CD4-positive, alpha-beta T cell treated with Interferon alpha-2 for 1 hour (primary cell): Measurements from ENCODE around the gene TCEANC2.
"Not testable (repeated sequence)": the region's sequence is repeated elsewhere in the genome, so short reads cannot be mapped to it uniquely, and the experiment has no call there.

Experiments
- DNase-seq, 2 donors: peaks; one replicate each; pipeline ENCODE4 v3.0.0-alpha.2; 2020 to 2022

TCEANC2 gene

DNA sequence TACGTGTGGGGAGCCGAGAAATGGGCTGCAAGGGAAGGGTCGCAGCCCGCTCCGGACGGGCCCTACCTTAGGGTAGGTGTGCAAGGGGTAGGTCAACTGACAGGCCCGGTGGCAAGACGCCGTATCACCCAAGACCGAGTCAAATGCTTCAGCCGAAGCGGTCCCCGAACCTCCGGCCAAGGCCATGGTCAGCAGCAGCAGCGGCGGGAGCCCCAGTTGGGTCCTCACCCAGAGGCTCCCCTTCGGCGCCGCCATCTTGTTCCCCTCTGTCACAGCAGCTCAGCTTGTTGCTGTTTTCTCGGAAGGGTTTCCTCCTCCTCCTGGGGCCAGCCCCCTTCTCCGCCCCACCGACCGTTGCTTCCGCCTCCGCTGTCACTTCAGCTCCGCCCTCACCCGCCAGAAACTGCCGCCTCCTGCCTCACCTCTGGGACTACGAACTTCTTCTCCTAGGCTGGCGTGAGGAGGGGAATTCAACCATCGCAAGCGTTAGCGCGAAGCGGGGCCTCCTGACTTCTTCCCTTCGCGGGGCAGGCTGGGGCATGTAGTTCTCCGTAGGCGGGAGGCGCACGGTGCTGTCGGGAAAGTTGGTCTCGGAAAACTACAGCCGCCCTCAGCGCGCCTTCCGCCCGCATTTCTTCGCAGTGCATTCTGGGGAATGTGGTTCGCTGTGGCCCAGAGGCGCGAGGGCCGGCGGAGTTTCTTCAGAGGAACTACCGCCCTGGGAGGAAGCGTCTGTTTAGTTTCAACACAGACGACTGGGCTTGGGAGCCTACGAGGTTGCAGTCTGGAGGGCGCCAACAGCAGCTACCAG lies at the start of gene TCEANC2, which contains the start of gene TMEM59:
TCEANC2 (plus strand) TSS at position 675 of the 811 bp plus-strand sequence. CDS start 815 bp downstream, outside the sequence.
TMEM59 (minus strand) TSS at position 271 of the 811 bp plus-strand sequence; CDS start at position 255, 16 bp downstream.
- peak; percentile 98 for DNase-seq

DNA sequence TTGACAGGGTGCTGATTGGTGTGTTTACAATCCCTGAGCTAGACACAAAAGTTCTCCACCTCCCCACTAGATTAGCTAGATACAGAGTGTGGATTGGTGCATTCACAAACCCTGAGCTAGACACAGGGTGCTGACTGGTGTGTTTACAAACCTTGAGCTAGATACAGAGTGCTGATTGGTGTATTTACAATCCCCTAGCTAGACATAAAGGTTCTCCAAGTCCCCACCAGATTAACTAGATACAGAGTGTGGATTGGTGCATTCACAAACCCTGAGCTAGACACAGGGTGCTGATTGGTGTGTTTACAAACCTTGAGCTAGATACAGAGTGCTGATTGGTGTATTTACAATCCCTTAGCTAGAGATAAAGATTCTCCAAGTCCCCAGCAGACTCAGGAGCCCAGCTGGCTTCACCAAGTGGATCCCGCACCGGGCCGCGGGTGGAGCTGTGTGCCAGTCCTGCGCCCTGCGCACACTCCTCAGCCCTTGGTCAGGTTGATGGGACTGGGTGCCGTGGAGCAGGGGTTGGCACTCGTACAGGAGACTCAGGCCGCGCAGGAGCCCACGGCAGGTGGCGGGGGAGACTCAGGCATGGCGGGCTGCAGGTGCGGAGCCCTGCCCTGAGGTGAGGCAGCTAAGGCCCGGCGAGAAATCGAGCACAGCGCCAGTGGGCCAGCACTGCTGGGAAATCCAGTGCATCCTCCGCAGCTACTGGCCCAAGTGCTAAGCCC lies 49.5 kb upstream of the TCEANC2 start:
- DNase-seq = not testable (repeated sequence)

DNA sequence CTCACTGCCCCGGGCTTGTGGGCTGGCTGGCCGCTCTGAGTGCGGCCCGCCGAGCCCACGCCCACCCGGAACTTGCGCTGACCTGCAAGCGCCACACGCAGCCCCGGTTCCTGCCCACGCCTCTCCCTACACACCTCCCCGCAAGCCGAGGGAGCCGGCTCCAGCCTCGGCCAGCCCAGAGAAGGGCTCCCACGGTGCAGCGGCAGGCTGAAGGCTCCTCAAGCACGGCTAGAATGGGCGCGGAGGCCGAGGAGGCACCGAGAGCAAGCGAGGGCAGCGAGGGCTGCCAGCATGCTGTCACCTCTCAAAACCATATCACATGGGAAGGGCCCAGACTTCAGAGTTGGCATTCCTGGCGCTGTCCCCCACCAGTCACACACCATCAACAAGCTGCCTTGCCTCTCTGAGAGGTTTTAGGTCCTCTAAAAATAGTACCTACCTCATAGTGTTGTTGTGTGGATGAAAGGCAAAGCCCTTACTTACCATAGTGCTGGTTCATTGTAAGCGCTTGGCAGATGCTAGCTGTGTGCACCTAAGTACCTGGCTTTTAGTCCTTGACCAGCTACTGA lies 48.8 kb upstream of the TCEANC2 start:
- no peak for DNase-seq

DNA sequence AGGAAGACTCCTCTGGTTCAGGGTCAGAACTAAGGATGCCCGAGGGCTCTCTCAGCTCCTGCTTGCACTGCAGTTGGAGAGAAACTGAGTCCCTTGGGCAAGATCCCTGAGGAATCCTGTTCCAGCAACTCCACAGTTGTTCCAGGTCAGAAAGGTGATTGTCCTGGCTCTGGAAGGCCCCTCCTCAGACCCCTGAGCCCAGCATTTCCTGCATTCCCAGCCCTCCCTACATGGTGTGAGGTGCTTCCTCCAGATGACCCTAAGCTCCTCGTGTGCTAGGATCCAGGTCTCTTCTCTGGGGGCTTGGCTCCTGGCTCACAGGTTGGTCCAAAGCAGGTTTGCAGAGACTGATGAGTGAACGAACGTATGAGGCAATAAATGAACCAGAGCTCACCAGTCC lies 46.9 kb upstream of the TCEANC2 start:
- DNase-seq = no peak

DNA sequence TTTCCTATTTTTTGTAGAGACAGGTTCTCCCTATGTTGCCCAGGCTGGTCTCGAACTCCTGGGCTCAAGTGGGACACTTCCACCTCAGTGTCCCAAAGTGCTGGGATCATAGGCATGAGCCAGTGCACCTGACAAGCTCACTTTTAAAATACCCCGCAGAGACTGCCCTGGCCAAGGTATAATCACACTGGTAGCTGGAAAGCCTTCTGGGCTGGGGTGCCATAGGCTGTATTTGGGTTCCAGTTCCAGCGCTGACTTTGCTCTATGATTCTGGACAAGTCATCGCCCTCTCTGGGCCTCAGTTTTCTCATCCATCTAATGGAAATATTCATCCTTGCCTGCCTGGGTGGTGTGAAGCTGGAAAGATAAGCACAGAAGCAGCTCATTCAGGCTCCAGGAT lies 45.8 kb upstream of the TCEANC2 start:
- DNase-seq = no peak

DNA sequence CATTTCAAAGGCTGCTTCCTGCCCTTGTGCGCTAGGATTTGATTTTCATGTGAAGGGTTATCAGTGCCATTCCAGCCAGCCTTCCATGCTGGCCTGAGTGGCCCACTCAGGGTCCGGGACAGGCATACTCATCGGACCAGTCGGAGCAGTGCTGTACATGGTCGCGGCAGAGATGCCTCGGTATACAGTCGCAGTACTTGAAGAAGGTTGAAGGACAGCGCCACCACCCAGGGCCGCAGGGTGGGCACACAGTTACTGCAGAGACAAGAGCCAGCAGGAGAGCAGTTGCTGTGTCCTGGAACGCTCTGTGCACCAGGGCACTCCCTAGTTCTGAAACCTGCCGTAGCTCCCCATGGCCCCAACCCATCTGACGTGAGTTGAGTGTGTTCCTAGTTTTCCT lies 44.5 kb upstream of the TCEANC2 start:
- no peak for DNase-seq

DNA sequence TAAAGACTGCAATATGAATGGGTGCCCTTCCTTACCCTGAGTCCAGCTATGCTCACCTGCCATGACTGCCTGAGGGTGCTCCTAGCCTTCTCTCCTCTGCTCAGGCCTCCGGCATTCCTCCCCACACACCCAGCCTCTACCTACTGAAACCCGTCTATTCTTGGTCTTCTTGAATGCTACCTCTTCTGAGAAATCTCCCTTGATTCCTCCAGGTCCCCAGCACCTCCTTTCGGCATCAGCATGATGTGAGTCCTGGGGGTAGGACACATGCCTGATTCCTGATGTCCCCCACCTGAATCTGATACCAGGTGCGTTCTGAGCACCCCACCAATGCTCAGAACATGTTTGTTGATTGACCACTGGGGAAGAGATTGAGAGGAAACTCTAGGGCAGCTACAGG lies 44.0 kb upstream of the TCEANC2 start:
- DNase-seq = no peak

DNA sequence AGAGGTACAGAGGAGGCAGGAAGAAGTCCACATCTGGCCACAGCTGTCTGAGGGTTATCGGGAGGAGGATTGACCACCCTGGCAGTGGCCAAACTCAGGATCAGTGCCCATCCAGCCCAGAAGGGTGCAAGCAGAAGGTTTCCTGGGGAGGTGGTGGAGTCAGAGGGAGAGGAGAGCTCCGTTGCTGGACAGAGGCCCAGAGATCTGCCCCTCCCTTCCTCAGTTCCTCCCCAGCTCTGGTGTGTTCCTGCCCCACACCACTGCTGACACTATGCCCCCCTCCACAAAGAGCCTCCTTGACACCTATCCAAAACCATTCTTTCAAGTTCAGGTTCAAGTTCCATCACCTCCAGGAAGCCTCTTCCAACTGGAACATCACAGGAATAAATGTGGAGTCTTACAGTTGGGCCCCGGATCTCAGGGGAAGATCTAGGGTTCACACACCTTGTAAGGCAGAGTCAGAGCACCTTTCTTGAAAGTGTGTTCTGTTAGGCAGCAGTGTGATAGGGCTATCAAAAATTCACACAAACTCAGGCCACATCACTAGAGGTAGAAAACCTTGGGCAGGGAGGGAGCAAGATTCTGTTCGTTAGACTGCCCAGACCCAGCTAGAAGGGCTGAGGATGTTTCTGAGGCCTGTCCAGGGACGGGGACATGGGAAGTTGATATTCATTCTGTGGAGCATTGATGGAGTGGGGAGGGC lies 42.8 kb upstream of the TCEANC2 start:
- DNase-seq = no peak

DNA sequence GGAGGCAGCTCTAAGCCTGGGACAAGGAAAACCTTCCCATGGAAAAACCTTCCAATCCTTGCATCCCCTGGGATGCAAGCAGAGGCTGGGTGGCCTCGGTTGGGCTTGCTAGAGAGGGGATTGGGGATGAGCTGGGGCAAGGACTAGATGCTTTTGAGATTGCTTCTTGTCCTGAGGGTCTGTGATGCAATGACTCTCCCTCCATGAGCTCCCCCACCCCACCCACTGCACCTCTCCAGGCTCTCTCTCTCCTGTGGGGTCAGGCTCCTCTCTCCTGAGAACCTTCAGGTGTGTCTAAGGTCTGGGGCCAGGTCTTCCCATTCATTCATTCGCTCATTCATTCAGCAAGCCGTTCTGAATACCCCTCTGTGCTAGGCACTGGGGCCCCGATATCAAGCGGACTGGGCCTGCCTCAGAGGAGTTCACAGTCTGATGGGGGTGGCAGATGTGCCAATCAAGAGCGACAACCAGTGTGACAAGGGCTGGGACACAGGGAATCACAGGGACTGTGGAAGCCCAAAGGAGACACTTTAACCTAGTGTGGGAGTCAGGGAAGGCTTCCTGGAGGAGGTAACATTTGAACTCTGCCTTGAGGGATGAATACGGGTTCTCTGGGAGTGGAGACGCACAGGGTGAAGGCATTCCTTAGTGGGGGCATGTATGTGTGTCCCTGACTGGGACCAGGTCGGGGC lies 41.9 kb upstream of the TCEANC2 start:
- DNase-seq = no peak

DNA sequence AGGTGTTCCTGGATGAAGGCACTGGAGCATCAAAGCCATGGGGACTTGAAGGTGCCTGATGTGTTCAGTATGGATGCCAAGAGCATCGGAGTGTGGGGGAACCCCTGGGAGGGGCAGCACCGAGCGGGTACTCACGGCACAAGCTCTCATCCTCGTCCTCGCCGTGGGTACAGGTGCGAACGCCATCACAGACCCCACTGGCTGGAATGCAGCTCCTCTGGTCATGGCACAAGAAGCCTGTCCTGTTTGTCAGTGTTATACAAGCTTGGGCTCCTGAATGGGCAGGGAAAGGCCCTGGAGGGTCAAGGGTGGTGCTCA lies 41.4 kb upstream of the TCEANC2 start:
- DNase-seq = no peak

DNA sequence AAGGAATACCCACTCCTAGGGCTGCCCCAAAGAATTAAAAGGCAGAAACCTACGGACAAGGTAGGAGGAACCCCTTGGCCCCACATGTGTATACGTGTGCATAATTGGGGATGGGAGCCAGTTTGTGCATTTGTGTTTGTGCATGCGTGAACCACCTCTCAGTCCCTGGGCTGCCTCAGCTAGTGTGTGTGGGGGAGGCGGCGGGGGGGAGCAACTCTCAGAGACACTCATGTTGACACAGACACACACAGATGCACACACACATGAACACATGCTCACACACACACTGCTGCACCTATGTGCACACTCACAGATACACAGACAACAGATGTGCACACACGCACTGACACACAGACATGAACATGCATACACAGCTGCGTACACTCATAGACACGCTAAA lies 40.5 kb upstream of the TCEANC2 start:
- DNase-seq = no peak

DNA sequence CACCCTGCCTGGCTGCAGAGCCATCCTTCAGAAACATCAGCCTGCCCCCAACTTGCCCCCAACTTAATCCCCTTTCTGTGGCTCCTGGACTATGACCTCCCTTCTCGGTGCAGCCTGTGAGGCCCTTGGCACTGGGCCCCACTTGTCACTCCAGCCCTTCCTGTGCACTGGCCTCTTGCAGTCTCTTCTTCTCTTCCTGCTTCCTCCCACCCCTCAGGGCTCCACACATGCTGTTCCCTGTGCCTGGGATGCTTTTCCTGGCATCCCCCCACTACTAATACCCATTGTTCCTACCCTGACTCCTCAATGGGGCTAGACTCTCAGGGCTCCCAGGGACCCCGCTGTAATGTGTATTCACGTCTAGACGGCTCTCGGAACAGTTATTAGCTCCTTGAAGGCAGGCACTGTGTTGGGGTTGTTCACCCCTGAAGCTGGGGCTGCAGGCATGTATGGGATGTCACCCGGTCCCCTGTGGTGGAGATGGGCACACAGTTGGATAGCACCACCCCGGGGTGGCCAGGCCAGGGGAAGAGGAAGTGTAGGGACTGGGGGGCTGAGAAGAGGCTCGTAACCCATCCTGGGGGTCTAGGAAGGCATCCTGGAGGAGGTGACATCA lies 39.9 kb upstream of the TCEANC2 start:
- no peak for DNase-seq

DNA sequence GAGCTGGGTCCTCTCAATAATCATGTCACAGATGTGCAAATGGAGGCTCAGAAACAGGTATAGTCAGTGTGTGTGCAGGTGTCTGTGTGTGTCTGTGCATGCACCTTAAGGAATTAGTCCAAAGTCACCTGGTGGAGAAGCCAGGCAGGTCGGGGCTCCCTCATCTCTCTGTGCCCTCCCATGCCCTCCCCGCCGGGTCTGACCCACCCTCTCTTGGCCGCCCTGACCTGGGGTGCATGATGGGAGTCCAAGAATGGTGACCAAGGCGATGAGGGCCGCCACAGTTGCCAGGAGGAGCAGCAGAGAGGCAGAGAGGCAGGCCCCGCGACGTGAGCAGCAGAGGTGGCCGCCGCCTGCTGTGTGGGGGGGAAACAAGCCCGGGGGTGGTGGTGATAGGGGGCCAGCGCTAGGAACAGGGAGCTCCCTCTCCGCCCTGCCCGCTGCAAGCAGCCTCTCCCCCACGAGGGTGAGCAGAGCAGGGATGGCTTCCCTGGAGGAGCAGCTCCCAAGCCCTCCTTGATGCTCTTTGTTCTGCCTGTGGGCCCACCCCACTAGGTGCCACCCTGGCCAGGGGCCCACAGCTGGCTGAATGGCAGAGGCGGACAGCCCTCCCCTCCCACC lies 39.3 kb upstream of the TCEANC2 start:
- no peak for DNase-seq

DNA sequence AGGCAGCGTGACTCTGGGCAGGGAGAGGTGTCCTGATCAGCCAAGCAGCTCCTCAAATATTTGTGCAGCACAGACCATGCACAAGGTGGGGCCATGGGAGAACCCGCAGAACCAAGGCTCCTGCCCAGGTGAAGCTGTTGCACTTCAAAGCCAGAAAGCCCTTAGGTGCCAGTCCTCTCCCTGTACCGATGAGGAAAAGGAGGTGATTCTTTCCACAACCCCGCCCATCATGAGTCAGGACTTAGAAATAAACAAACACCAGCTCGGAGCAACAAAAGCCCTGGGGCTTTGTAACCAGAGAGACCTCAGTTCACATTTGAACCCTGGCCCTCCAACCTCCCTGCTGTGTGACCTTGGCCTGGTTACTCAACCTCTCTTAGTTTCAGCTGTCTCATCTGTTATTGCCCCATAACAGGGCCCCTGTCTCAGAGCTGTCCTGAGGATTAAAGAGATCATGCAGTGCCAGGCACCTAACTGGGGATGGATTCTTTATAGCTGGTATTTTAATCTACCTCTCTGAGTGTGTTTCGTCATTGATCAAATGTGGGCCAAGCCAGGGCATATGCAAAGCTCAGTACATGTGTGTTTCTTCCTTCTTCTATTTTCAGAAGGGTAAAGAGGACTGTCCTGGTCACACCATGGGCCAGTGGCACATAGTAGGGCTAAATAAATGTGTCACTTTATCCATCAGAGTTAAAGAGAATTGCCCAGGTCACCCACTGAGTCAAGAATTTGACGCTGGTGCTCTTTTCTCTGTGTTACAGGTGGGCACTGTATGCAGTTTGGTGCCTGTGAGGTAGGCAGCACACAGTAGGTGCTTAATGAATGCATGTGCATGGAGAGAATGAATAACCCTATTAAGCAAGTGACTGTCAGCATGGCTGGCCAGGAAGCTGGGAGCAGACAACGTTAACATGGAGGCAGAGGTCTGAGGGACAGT lies 36.8 kb upstream of the TCEANC2 start:
- no peak for DNase-seq

DNA sequence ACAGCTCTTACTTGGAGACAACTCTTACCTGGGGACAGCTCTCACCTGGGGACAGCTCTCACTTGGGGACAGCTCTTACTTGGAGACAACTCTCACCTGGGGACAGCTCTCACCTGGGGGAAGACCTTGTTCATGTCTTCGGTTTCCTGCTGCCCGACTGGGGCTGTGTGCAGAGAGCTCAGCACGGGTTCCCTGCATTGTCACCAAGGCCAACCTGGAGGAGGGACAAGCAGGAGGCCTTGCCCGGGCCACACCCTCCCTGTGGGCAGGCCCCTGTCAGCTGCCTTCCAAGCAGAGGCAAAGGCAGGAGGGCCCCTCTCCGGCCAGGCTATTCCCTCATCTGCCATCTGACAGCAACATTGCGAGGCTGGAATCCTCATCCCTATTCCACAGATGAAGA lies 35.4 kb upstream of the TCEANC2 start, which contains the start of gene LDLRAD1:
LDLRAD1 (minus strand) TSS at position 208 of the 400 bp plus-strand sequence; CDS start at position 134, 74 bp downstream.
- no peak for DNase-seq

DNA sequence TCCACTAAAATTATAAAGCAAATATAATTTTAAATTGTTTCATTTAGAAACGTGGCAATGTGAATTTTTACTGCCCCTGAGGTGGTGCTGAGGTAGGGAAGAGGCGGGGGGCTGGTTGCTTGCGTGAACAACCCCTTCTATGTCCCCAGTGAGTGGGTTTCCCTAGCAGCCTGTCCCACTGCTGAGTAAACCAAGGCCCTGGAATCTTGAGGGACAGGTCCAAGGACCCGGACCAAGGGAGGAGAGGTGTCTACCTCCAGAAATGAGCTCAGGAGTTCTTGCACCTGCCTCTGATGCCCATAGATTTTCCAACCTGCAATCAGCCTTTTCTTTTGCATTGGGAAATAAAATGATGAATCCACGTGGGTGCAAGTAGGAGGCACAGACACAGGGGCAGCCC lies 34.8 kb upstream of the TCEANC2 start:
- no peak for DNase-seq

DNA sequence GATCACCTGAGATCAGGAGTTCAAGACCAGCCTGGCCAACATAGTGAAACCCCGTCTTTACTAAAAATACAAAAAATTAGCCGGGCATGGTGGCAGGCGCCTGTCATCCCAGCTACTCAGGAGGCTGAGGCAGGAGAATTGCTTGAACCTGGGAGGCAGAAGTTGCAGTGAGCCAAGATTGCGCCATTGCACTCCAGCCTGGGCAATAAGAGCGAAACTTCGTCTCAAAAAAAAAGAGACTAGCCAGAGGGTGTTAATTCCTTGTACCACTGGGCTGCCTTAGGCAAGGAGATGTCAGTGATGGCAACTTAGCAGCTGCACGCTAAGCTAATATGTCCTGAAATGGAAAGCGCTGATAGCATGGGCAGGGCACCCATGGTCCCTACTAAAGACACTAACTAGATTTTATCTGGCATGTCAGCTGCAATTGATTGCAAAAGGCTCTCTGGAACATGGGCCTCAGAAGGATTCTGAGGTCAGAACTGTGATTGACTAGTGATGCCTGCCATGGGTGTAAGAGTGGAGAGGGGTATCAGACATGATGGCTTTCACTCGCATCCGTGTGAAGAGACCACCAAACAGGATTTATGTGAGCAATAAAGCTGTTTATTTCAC lies 33.7 kb upstream of the TCEANC2 start:
- not testable (repeated sequence) for DNase-seq

DNA sequence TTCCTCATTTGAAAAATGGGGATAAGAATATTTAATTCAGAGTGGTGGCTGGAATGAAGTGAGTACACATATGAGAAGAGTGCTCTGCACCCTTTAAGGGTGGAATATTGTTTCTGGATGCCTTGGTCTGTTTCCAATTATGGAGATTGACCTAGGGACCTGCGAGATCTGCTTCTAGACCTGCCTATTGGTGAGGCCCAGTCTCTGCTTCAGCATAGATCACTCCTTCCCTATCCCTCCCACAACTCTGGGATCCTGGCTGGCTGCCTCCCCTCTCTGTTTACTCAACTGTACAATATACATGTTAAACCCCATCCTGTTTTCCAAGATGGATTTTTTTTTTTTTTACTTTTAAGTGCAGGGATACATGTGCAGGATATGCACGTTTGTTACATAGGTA lies 29.1 kb upstream of the TCEANC2 start:
- DNase-seq = no peak

DNA sequence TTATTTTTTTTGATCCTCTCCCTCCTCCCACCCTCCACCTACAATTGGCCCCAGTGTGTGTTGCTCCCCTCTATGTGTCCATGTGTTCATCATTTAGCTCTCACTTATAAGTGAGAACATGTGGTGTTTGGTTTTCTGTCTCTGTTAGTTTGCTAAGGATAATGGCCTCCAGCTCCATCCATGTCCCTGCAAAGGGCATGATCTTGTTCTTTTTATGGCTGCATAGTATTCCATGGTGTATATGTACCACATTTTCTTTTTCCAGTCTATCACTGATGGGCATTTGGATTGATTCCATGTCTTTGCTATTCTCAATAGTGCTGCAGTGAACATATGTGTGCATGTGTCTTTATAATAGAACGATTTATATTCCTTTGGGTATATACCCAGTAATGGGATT lies 28.6 kb upstream of the TCEANC2 start:
- DNase-seq = not testable (repeated sequence)

DNA sequence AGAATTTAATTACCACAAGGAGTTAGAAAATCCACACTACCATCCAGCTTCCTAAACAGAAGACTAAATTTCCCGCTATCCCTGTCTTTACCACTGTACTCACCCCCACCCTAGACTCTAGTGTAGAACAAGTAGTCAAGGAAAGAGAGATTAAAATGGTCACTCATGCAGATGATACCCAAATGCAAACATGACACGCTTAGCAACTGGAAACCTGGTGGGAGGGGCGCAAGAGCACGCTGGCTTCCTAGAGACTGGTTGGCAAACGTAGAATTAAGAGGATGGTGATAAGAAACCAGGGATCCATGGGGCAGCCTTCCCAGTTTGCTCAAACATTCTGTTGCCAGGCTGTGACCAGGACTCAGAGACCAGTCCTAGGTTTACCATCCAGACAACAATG lies 25.6 kb upstream of the TCEANC2 start:
- DNase-seq = no peak
